Panc1 (cell line): ENCODE results near the gene FAM81A. TPM values are rescaled to one million over a fixed set of nuclear protein-coding genes. Genes with fewer than 3 reads are reported as not detected.
A peak's percentile ranks its signal among the peaks of the same experiment; 100 is the strongest.

Experiments used
- ATAC-seq: fragments of 200-7000 bp; cut with Tn5 transposase; 2 replicates; pipeline ENCODE4 v1.9.1; 2020; ENCODE audit warnings: mild to moderate bottlenecking, moderate library complexity
- BruUV-seq: library from RNA; stranded (reverse); fragments of 400-500 nt; replicated peaks from 2 replicates; lab custom pipeline; 2021; lab: Mats Ljungman, UMichigan
- CTCF ChIA-PET: fragments of 300-600 bp; sonication (Branson Sonifier 250); formaldehyde crosslinking; loops from one replicate; lab custom pipeline; 2022; ENCODE audit warnings: antibody characterized with exemption; lab: Charles Lee
- POLR2A ChIA-PET: fragments of 300-600 bp; sonication (Branson Sonifier 250); formaldehyde crosslinking; loops from one replicate; lab custom pipeline; 2022; ENCODE audit warnings: antibody characterized with exemption; lab: Charles Lee
- DNase-seq: peaks from one replicate; pipeline ENCODE4 v3.0.0-alpha.2; 2010; ENCODE audit warnings: low read depth, low spot score
- H3K27ac ChIP-seq: 2 replicates; pipeline ENCODE4 v1.5.1; 2011; ENCODE audit warnings: mild to moderate bottlenecking, low read length, inconsistent platforms
- H3K27me3 ChIP-seq: fragments of 200-500 bp; sonication (Bioruptor generic); 2 replicates; pipeline ENCODE4 v1.6.0; 2014; ENCODE audit warnings: low read length, inconsistent platforms; ENCODE audit not compliant: control insufficient read depth, insufficient read depth
- H3K36me3 ChIP-seq: fragments of 200-500 bp; sonication (Bioruptor generic); 2 replicates; pipeline ENCODE4 v1.5.1; 2014; ENCODE audit warnings: inconsistent platforms, mild to moderate bottlenecking, low read length, moderate library complexity; ENCODE audit not compliant: control insufficient read depth, insufficient read depth
- H3K4me1 ChIP-seq: 2 replicates; pipeline ENCODE4 v1.5.1; 2011; ENCODE audit warnings: inconsistent platforms, mild to moderate bottlenecking, low read length, moderate library complexity; ENCODE audit not compliant: control insufficient read depth, insufficient read depth
- H3K4me3 ChIP-seq, 2 experiments: 2 replicates each; pipeline ENCODE4 v1.5.1; 2011 to 2012; ENCODE audit warnings: low read depth in 2 of 2, low read length in 2 of 2, mild to moderate bottlenecking in 2 of 2, inconsistent platforms in 1 of 2, moderate library complexity in 1 of 2
- H3K9me3 ChIP-seq: fragments of 200-500 bp; sonication (Bioruptor generic); 2 replicates; pipeline ENCODE4 v1.5.1; 2014; ENCODE audit warnings: low read depth, mild to moderate bottlenecking, inconsistent platforms, low read length, moderate library complexity; ENCODE audit not compliant: control insufficient read depth, insufficient read depth
- POLR2AphosphoS5 ChIP-seq: IDR thresholded peaks from 2 replicates; pipeline ENCODE4 v1.6.1; 2012; ENCODE audit warnings: mild to moderate bottlenecking, low read depth, low read length, moderate library complexity
- SIN3A ChIP-seq: IDR thresholded peaks from 2 replicates; pipeline ENCODE4 v1.6.1; 2012; ENCODE audit warnings: low read depth, mild to moderate bottlenecking, low read length, moderate library complexity, borderline replicate concordance; ENCODE audit not compliant: insufficient read depth
- TCF7L2 ChIP-seq: IDR thresholded peaks from 2 replicates; pipeline ENCODE4 v1.6.1; 2011; ENCODE audit warnings: mild to moderate bottlenecking, low read depth, low read length, inconsistent platforms
- in situ Hi-C: cut with HindIII; loops from 2 replicates; pipeline ENCODE4 v1.10.0; 2016; ENCODE audit warnings: low sequenced_read_pairs, low pct_unique_long_range_greater_than_20kb
- intact Hi-C: fragments of 100-400 bp; cut with micrococcal nuclease; formaldehyde crosslinking; loops from one replicate; pipeline ENCODE4 v1.10.0; 2022; ENCODE audit not compliant: unreplicated experiment
- total RNA-seq: library from RNA; stranded (reverse); gene quantifications from one replicate; pipeline ENCODE4 v1.2.1, GENCODE V29; 2021; ENCODE audit not compliant: unreplicated experiment
- TF ChIP-seq, protein P1 (sequence below), 2 experiments: IDR thresholded peaks; 2 replicates each; pipeline ENCODE4 v1.6.1; 2011 to 2012; ENCODE audit warnings: low read depth in 2 of 2, control low read depth in 1 of 2, low read length in 1 of 2, mild to moderate bottlenecking in 1 of 2, moderate library complexity in 1 of 2; ENCODE audit not compliant: insufficient read depth in 1 of 2
- TF ChIP-seq, protein P2 (sequence below): fragments of 450-650 bp; IDR thresholded peaks from 2 replicates; pipeline ENCODE4 v1.5.1; 2017; ENCODE audit warnings: mild to moderate bottlenecking

Gene FAM81A
- total RNA-seq, 1 experiment from 2014 or later: 7.3 TPM

DNA sequence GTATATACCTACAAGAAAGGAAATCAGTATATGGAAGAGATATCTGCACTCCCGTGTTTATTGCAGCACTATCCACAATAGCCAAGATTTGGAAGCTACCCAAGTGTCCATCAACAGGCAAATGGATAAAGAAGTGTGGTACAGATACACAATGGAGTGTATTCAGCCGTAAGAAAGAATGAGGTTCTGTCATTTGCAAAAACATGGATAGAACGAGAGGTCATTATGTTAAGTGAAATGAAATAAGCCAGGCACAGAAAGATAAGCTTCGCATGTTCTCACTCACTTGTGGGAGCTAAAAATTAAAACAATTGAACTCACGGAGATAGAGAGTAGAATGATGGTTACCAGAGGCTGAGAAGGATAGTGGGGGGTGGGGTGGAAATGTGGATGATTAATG is 53.1 kb downstream of the FAM81A start:
- CTCF ChIA-PET: no interaction called here
- H3K27me3 ChIP-seq: no peaks in the 10 kb centered on the region
- intact Hi-C loops (loop anchor here (5.0 to 10.0 kb wide), 2 partner anchors 319 to 506 kb away; partner anchors contain the start of gene RNF111), in situ Hi-C loops (no loop called here)
- no peak overlapping the region for H3K27ac ChIP-seq
- no peaks in the 10 kb centered on the region for H3K36me3 ChIP-seq
- TF ChIP-seq, protein P1, sequence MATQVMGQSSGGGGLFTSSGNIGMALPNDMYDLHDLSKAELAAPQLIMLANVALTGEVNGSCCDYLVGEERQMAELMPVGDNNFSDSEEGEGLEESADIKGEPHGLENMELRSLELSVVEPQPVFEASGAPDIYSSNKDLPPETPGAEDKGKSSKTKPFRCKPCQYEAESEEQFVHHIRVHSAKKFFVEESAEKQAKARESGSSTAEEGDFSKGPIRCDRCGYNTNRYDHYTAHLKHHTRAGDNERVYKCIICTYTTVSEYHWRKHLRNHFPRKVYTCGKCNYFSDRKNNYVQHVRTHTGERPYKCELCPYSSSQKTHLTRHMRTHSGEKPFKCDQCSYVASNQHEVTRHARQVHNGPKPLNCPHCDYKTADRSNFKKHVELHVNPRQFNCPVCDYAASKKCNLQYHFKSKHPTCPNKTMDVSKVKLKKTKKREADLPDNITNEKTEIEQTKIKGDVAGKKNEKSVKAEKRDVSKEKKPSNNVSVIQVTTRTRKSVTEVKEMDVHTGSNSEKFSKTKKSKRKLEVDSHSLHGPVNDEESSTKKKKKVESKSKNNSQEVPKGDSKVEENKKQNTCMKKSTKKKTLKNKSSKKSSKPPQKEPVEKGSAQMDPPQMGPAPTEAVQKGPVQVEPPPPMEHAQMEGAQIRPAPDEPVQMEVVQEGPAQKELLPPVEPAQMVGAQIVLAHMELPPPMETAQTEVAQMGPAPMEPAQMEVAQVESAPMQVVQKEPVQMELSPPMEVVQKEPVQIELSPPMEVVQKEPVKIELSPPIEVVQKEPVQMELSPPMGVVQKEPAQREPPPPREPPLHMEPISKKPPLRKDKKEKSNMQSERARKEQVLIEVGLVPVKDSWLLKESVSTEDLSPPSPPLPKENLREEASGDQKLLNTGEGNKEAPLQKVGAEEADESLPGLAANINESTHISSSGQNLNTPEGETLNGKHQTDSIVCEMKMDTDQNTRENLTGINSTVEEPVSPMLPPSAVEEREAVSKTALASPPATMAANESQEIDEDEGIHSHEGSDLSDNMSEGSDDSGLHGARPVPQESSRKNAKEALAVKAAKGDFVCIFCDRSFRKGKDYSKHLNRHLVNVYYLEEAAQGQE (IDR thresholded peaks at IDR 0.05; ENCODE audit: insufficient read depth in 1 of 2, low read depth in 2 of 2, low read length in 1 of 2): no peak
- TF ChIP-seq POLR2AphosphoS5 (no peak), TCF7L2 (no peak), SIN3A (no peak)
- TF ChIP-seq, protein P2, sequence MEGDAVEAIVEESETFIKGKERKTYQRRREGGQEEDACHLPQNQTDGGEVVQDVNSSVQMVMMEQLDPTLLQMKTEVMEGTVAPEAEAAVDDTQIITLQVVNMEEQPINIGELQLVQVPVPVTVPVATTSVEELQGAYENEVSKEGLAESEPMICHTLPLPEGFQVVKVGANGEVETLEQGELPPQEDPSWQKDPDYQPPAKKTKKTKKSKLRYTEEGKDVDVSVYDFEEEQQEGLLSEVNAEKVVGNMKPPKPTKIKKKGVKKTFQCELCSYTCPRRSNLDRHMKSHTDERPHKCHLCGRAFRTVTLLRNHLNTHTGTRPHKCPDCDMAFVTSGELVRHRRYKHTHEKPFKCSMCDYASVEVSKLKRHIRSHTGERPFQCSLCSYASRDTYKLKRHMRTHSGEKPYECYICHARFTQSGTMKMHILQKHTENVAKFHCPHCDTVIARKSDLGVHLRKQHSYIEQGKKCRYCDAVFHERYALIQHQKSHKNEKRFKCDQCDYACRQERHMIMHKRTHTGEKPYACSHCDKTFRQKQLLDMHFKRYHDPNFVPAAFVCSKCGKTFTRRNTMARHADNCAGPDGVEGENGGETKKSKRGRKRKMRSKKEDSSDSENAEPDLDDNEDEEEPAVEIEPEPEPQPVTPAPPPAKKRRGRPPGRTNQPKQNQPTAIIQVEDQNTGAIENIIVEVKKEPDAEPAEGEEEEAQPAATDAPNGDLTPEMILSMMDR: no peak
- no peak overlapping the region for H3K4me3 ChIP-seq
- no peak for DNase-seq
- POLR2A ChIA-PET: no interaction called here
- no peak for ATAC-seq
- H3K4me1 ChIP-seq: no peaks in the 10 kb centered on the region
- H3K9me3 ChIP-seq: no peaks in the 10 kb centered on the region
- BruUV-seq: no TSS peak

DNA sequence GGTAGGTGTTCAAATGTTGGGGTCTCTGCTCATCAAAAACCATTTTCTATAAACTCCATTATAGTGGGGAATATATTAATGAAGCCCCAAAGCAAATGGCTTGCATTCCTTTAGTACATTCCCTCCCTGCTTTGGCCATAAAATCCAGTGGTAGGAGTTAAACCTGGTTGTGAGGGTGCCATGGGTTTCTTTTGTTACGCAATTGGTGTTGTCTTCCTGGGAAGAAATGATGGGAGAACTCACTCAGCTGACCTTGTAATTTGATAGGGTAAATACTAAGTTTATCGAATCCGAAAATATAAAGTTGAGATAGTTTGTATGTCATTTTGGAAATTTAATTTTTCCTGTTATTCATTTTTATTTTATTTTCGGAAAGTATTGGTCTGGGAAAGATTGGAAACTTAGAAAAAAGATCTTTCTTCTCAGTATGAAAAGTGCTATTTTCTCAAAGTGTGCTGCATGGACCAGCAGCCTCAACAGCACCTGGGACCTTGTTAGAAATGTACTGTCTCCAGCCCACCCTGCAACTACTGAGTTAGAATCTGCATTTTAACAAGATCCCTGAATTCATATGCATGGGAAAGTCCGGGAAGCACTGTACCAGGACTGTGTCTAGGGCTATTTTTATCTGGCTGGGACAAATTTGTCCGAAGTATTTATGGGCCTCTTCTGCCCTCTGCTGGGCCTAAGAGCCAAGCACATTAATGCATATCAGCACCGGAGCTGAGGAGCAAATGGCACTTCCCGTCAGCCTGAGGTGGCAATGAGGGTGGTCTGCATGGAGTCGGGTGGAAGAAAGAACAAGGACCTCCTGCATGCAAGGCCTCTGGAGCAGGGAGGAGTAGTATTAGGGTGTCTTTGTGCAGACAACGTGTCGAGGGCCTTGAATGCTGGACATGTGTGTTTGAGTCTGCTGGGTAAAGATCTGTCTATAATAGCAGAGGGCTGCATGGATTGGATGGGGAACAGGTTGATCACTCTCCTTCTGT is 54.7 kb downstream of the FAM81A start:
- POLR2A ChIA-PET: no interaction called here
- CTCF ChIA-PET: interaction anchor here (0.6 to 1.3 kb wide), 3 partner anchors 116 to 329 kb away, joined by 4 read pairs; no protein-coding TSS in a partner anchor

More for the DNA sequence above, 54.7 kb downstream of the FAM81A start:
- in situ Hi-C loops (no loop called here), intact Hi-C loops (loop anchor here (2.0 to 10.0 kb wide), 4 partner anchors 116 to 508 kb away; partner anchors contain the start of gene RNF111)
- ATAC-seq: peak; percentile 99
- Histone ChIP-seq H3K9me3 (no peaks in the 10 kb centered on the region), H3K36me3 (no peaks in the 10 kb centered on the region), H3K27me3 (no peaks in the 10 kb centered on the region), H3K4me3 (no peak overlapping the region), H3K27ac (no peak overlapping the region), H3K4me1 (no peaks in the 10 kb centered on the region)
- peak; percentile 56 for DNase-seq
- TF ChIP-seq, protein P1 (IDR thresholded peaks at IDR 0.05; ENCODE audit: insufficient read depth in 1 of 2, low read depth in 2 of 2, low read length in 1 of 2): no peak
- TF ChIP-seq, protein P2: peak; percentile 88
- no TSS peak for BruUV-seq
